ENCODE results near the gene PMM1. TPM values are rescaled to one million over a fixed set of nuclear protein-coding genes. Genes with fewer than 3 reads are reported as not detected.

PMM1 gene
- total RNA-seq, 1 donor from 2014 or later: 39.4 TPM

GRCh38 chr22:41582694-41583093 is 6.9 kb downstream of the PMM1 start:
- Histone ChIP-seq H3K36me3 (ENCODE audit: insufficient read depth, low read length) (peaks cover 9% of the 10 kb centered on the region), H3K4me3 (ENCODE audit: insufficient read depth, low read depth, low read length) (no peak overlapping the region), H3K4me1 (ENCODE audit: insufficient read depth, low read length) (no peaks in the 10 kb centered on the region), H4K20me1 (ENCODE audit: insufficient read depth, low read length) (peaks cover 34% of the 10 kb centered on the region), H2AFZ (ENCODE audit: low read depth, low read length) (no peak overlapping the region), H3K27ac (ENCODE audit: low read depth, low read length) (no peak overlapping the region), H3K9me3 (ENCODE audit: insufficient read depth, low read depth, low read length) (no peaks in the 10 kb centered on the region), H3K4me2 (ENCODE audit: low read length) (no peak overlapping the region), H3K79me2 (ENCODE audit: insufficient read depth, low read length) (peaks cover 11% of the 10 kb centered on the region), H3K9ac (ENCODE audit: low read length) (no peak overlapping the region), H3K27me3 (ENCODE audit: insufficient read depth, low read length) (no peaks in the 10 kb centered on the region)
- peaks cover 31% of the 10 kb centered on the region for H3K36me3 Mint-ChIP-seq (ENCODE audit: low read depth, unreplicated experiment)
- TF ChIP-seq EZH2 (IDR thresholded peaks at IDR 0.05; ENCODE audit: insufficient read depth, low read length): no peak
- TF ChIP-seq CTCF (IDR thresholded peaks at IDR 0.05; ENCODE audit: insufficient read depth, low read depth, low read length): no peak
- H3K9me3 Mint-ChIP-seq (ENCODE audit: unreplicated experiment): no peaks in the 10 kb centered on the region
- H3K4me1 Mint-ChIP-seq (ENCODE audit: low read depth, unreplicated experiment): no peaks in the 10 kb centered on the region
- no peak overlapping the region for H3K4me3 Mint-ChIP-seq (ENCODE audit: unreplicated experiment)
- DNase-seq (ENCODE audit: low read depth) (no peak), FAIRE-seq (no peak)
- no peak overlapping the region for H3K27ac Mint-ChIP-seq (ENCODE audit: unreplicated experiment)
- no peaks in the 10 kb centered on the region for H3K27me3 Mint-ChIP-seq (ENCODE audit: low read depth, unreplicated experiment)

- H3K27me3 Mint-ChIP-seq (ENCODE audit: low read depth, unreplicated experiment): no peaks in the 10 kb centered on the region
- Histone ChIP-seq H3K27me3 (ENCODE audit: insufficient read depth, low read length) (no peaks in the 10 kb centered on the region), H3K9me3 (ENCODE audit: insufficient read depth, low read depth, low read length) (no peaks in the 10 kb centered on the region), H3K4me1 (ENCODE audit: insufficient read depth, low read length) (no peaks in the 10 kb centered on the region), H3K4me2 (ENCODE audit: low read length) (no peak overlapping the region), H3K36me3 (ENCODE audit: insufficient read depth, low read length) (peaks cover 9% of the 10 kb centered on the region), H3K27ac (ENCODE audit: low read depth, low read length) (no peak overlapping the region), H3K79me2 (ENCODE audit: insufficient read depth, low read length) (no peaks in the 10 kb centered on the region), H3K4me3 (ENCODE audit: insufficient read depth, low read depth, low read length) (no peak overlapping the region), H4K20me1 (ENCODE audit: insufficient read depth, low read length) (peaks cover 29% of the 10 kb centered on the region), H3K9ac (ENCODE audit: low read length) (no peak overlapping the region), H2AFZ (ENCODE audit: low read depth, low read length) (no peak overlapping the region)
- H3K4me1 Mint-ChIP-seq (ENCODE audit: low read depth, unreplicated experiment): no peaks in the 10 kb centered on the region
- DNase-seq (ENCODE audit: low read depth) (no peak), FAIRE-seq (no peak)
- H3K36me3 Mint-ChIP-seq (ENCODE audit: low read depth, unreplicated experiment): peaks cover 31% of the 10 kb centered on the region
- H3K4me3 Mint-ChIP-seq (ENCODE audit: unreplicated experiment): no peak overlapping the region
- H3K9me3 Mint-ChIP-seq (ENCODE audit: unreplicated experiment): no peaks in the 10 kb centered on the region
- H3K27ac Mint-ChIP-seq (ENCODE audit: unreplicated experiment): no peak overlapping the region
- TF ChIP-seq CTCF (IDR thresholded peaks at IDR 0.05; ENCODE audit: insufficient read depth, low read depth, low read length) (no peak), EZH2 (IDR thresholded peaks at IDR 0.05; ENCODE audit: insufficient read depth, low read length) (no peak)
Measured at GRCh38 chr22:41579997-41580355, 9.7 kb downstream of the PMM1 start.

- no peaks in the 10 kb centered on the region for H3K4me1 Mint-ChIP-seq (ENCODE audit: low read depth, unreplicated experiment)
- FAIRE-seq: no peak
- H3K79me2 ChIP-seq (ENCODE audit: insufficient read depth, low read length): no peaks in the 10 kb centered on the region
- H3K4me3 Mint-ChIP-seq (ENCODE audit: unreplicated experiment): no peak overlapping the region
- H3K4me2 ChIP-seq (ENCODE audit: low read length): no peak overlapping the region
- peaks cover 7% of the 10 kb centered on the region for H3K36me3 ChIP-seq (ENCODE audit: insufficient read depth, low read length)
- no peak overlapping the region for H3K4me3 ChIP-seq (ENCODE audit: insufficient read depth, low read depth, low read length)
- H3K9me3 ChIP-seq (ENCODE audit: insufficient read depth, low read depth, low read length): no peaks in the 10 kb centered on the region
- H3K27me3 Mint-ChIP-seq (ENCODE audit: low read depth, unreplicated experiment): no peaks in the 10 kb centered on the region
- no peak overlapping the region for H3K9ac ChIP-seq (ENCODE audit: low read length)
- no peaks in the 10 kb centered on the region for H3K9me3 Mint-ChIP-seq (ENCODE audit: unreplicated experiment)
- peaks cover 28% of the 10 kb centered on the region for H3K36me3 Mint-ChIP-seq (ENCODE audit: low read depth, unreplicated experiment)
- H3K27me3 ChIP-seq (ENCODE audit: insufficient read depth, low read length): no peaks in the 10 kb centered on the region
- no peak overlapping the region for H3K27ac Mint-ChIP-seq (ENCODE audit: unreplicated experiment)
- no peak overlapping the region for H3K27ac ChIP-seq (ENCODE audit: low read depth, low read length)
- DNase-seq (ENCODE audit: low read depth): no peak
- H4K20me1 ChIP-seq (ENCODE audit: insufficient read depth, low read length): peaks cover 24% of the 10 kb centered on the region
- H3K4me1 ChIP-seq (ENCODE audit: insufficient read depth, low read length): no peaks in the 10 kb centered on the region
- no peak overlapping the region for H2AFZ ChIP-seq (ENCODE audit: low read depth, low read length)
- TF ChIP-seq CTCF (IDR thresholded peaks at IDR 0.05; ENCODE audit: insufficient read depth, low read depth, low read length) (no peak), EZH2 (IDR thresholded peaks at IDR 0.05; ENCODE audit: insufficient read depth, low read length) (no peak)
Measured at GRCh38 chr22:41579297-41579996, 10.2 kb downstream of the PMM1 start.
